Gastroesophageal sphincter (tissue), 4 donors: Measurements from ENCODE around the gene LINC01488. TPM values are rescaled to one million over a fixed set of nuclear protein-coding genes. Genes with fewer than 3 reads are reported as not detected.

Source experiments
- ATAC-seq: fragments of 150-250 bp; one replicate; pipeline ENCODE4 v1.9.1; 2016; ENCODE audit warnings: mild to moderate bottlenecking, moderate library complexity
- H3K27ac ChIP-seq, 4 donors: fragments of 200-600 bp; sonication (generic) in 3 of 4; 1 replicate in 3 of 4; 2 replicates in 1 of 4; pipeline ENCODE4 v1.5.1; 2016 to 2019
- H3K27me3 ChIP-seq: fragments of 200-600 bp; sonication (generic); one replicate; pipeline ENCODE4 v1.5.1; 2019
- H3K36me3 ChIP-seq, 2 donors: fragments of 200-600 bp; sonication (generic); one replicate each; pipeline ENCODE4 v1.5.1; 2019; ENCODE audit warnings: control low read depth in 1 of 2
- H3K4me1 ChIP-seq, 3 donors: fragments of 200-600 bp; sonication (generic); 1 replicate in 2 of 3; 2 replicates in 1 of 3; pipeline ENCODE4 v1.5.1; 2016 to 2019; ENCODE audit warnings: control low read depth in 2 of 3
- H3K4me3 ChIP-seq, 2 donors: fragments of 200-600 bp; sonication (generic); one replicate each; pipeline ENCODE4 v1.5.1; 2019; ENCODE audit warnings: mild to moderate bottlenecking in 1 of 2, moderate library complexity in 1 of 2
- H3K9me3 ChIP-seq, 3 donors: fragments of 200-600 bp; sonication (generic); one replicate each; pipeline ENCODE4 v1.5.1; 2017 to 2019; ENCODE audit warnings: control low read depth in 2 of 3
- CTCF ChIP-seq, 4 experiments: fragments of 200-600 bp in 2 of 4; fragments of 450-650 bp in 2 of 4; sonication (generic) in 1 of 4; IDR thresholded peaks; one replicate each; pipeline ENCODE4 v1.5.1; 2017 to 2019; ENCODE audit warnings: antibody characterized with exemption in 4 of 4, mild to moderate bottlenecking in 2 of 4, moderate library complexity in 2 of 4
- EP300 ChIP-seq: sonication (generic); formaldehyde crosslinking; IDR thresholded peaks from one replicate; pipeline ENCODE4 v1.6.1; 2017; ENCODE audit warnings: antibody characterized with exemption, mild to moderate bottlenecking
- POLR2A ChIP-seq, 2 donors: fragments of 450-650 bp; IDR thresholded peaks; one replicate each; pipeline ENCODE4 v1.6.1; 2017; ENCODE audit warnings: antibody characterized with exemption in 2 of 2, mild to moderate bottlenecking in 2 of 2, moderate library complexity in 1 of 2
- POLR2AphosphoS5 ChIP-seq: sonication (generic); formaldehyde crosslinking; IDR thresholded peaks from one replicate; pipeline ENCODE4 v1.6.1; 2017; ENCODE audit warnings: antibody characterized with exemption
- WGBS, 2 donors: methylation state at CpG; one replicate each; pipeline ENCODE4 v1.1.5; 2018; ENCODE audit warnings: low coverage in 1 of 2; 5-methylcytosine and 5-hydroxymethylcytosine counted together
- total RNA-seq, 4 donors: library from RNA; depleted of rRNA; stranded (reverse); fragments of >200 nt; gene quantifications; one replicate each; pipeline ENCODE4 v1.1.0, GENCODE V29; 2016

Gene LINC01488
- total RNA-seq, 4 donors from 2014 or later: not detected

- WGBS, 2 donors: 93% methylated on average over 3 of the region's 6 CpGs; no CpG with 5 or more reads in 1 of the 2 donors
- Histone ChIP-seq H3K9me3 (peaks cover 0 to 7% (median 0%) of the 10 kb centered on the region in 3 donors), H3K4me1 (peaks cover 0 to 25% (median 14%) of the 10 kb centered on the region in 3 donors), H3K27ac (no peak overlapping the region), H3K36me3 (no peaks in the 10 kb centered on the region), H3K4me3 (no peak overlapping the region), H3K27me3 (no peaks in the 10 kb centered on the region)
- no peak for TF ChIP-seq POLR2A (IDR thresholded peaks at IDR 0.05)
- TF ChIP-seq EP300: no peak
- TF ChIP-seq POLR2AphosphoS5: no peak
- TF ChIP-seq CTCF (IDR thresholded peaks at IDR 0.05): no peak
- no peak for ATAC-seq
These were observed 15.4 kb upstream of the LINC01488 start for GRCh38 chr11:69466039-69466438.

- WGBS, 2 donors: 80 to 96% methylated on average over 1 to 4 of the region's 4 CpGs
- no peak overlapping the region for H3K27ac ChIP-seq
- TF ChIP-seq POLR2AphosphoS5 (no peak), EP300 (no peak), CTCF (IDR thresholded peaks at IDR 0.05) (no peak), POLR2A (IDR thresholded peaks at IDR 0.05) (no peak)
- no peak for ATAC-seq
- H3K4me3 ChIP-seq: no peak overlapping the region
- peaks cover 0 to 31% (median 14%) of the 10 kb centered on the region in 3 donors for H3K4me1 ChIP-seq
- peaks cover 9% of the 10 kb centered on the region for H3K27me3 ChIP-seq
- no peaks in the 10 kb centered on the region for H3K9me3 ChIP-seq
- no peaks in the 10 kb centered on the region for H3K36me3 ChIP-seq
These were observed 14.3 kb upstream of the LINC01488 start for GRCh38 chr11:69467196-69467595.

DNA sequence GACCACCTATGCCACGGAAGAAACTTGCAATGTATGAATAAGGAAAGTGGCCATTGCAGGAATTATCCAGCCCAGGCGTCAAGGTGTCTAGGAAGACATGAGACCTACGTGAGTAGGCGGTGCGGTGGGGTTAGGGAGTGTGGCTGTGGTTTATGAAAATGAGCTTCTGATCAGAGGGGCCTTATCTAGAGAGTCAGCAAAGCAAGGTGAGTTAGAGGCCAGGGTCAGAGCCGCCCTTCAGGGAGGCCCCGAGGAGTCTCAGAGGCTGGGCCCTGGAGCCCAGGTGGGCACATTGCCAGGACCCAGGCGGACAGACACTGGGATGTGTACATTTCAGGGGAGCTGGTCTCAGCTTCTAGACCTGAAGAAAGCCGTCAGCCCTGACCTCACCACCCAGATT, 13.8 kb upstream of the LINC01488 start:
- no peak for ATAC-seq

GRCh38 chr11:69468221-69468620, 13.2 kb upstream of the LINC01488 start:
- no peak for ATAC-seq
- peaks cover 0 to 4% (median 0%) of the 10 kb centered on the region in 3 donors for H3K9me3 ChIP-seq
- peaks cover 16% of the 10 kb centered on the region for H3K27me3 ChIP-seq
- no peaks in the 10 kb centered on the region for H3K36me3 ChIP-seq
- WGBS, 2 donors: 85 to 86% methylated on average over 9 to 11 of the region's 11 CpGs
- H3K4me3 ChIP-seq: no peak overlapping the region
- H3K27ac ChIP-seq: no peak overlapping the region
- peaks cover 0 to 21% (median 8%) of the 10 kb centered on the region in 3 donors for H3K4me1 ChIP-seq
- TF ChIP-seq EP300: no peak
- no peak for TF ChIP-seq POLR2AphosphoS5
- TF ChIP-seq POLR2A (IDR thresholded peaks at IDR 0.05): no peak
- TF ChIP-seq CTCF (IDR thresholded peaks at IDR 0.05): no peak

More for the DNA sequence above, 13.8 kb upstream of the LINC01488 start:
- H3K36me3 ChIP-seq: no peaks in the 10 kb centered on the region
- H3K27ac ChIP-seq: no peak overlapping the region
- TF ChIP-seq POLR2AphosphoS5 (no peak), POLR2A (IDR thresholded peaks at IDR 0.05) (no peak)
- H3K9me3 ChIP-seq: no peaks in the 10 kb centered on the region
- peaks cover 14% of the 10 kb centered on the region for H3K27me3 ChIP-seq
- H3K4me1 ChIP-seq: peaks cover 0 to 26% (median 14%) of the 10 kb centered on the region in 3 donors
- no peak overlapping the region for H3K4me3 ChIP-seq
- WGBS, 2 donors: 84 to 85% methylated on average over 6 to 9 of the region's 9 CpGs

GRCh38 chr11:69468911-69469885, 12.3 kb upstream of the LINC01488 start:
- 92 to 98% methylated on average over 2 to 15 of the region's 25 CpGs for WGBS, 2 donors
- Histone ChIP-seq H3K9me3 (peaks cover 0 to 11% (median 0%) of the 10 kb centered on the region in 3 donors), H3K4me3 (no peak overlapping the region), H3K27ac (no peak overlapping the region), H3K4me1 (peaks cover 0 to 11% (median 0%) of the 10 kb centered on the region in 3 donors), H3K36me3 (no peaks in the 10 kb centered on the region), H3K27me3 (peaks cover 16% of the 10 kb centered on the region)
- no peak for TF ChIP-seq POLR2AphosphoS5
- TF ChIP-seq EP300: no peak
- ATAC-seq: no peak
